Neural cell (in vitro differentiated cells): ENCODE data around the gene TINAGL1. TPM values are rescaled to one million over a fixed set of nuclear protein-coding genes. Genes with fewer than 3 reads are reported as not detected.

Experiments used
- H2AFZ ChIP-seq: fragments of 200-600, 300-800 bp; sonication (generic), shearing (Covaris generic); 2 replicates; pipeline ENCODE4 v1.6.0; 2014; ENCODE audit warnings: low read depth, mild to moderate bottlenecking, antibody characterized with exemption, low read length, moderate library complexity
- H3F3A ChIP-seq: fragments of 200-600 bp; shearing (Covaris generic); 2 replicates; pipeline ENCODE4 v1.6.1; 2016; ENCODE audit warnings: mild to moderate bottlenecking, moderate library complexity, mixed read lengths, antibody characterized with exemption, low read length; ENCODE audit not compliant: insufficient read depth, poor library complexity, severe bottlenecking
- H3K27ac ChIP-seq: fragments of 200-600, 300-800 bp; sonication (generic), shearing (Covaris generic); 2 replicates; pipeline ENCODE4 v1.5.1; 2014; ENCODE audit warnings: mild to moderate bottlenecking, low read length, moderate library complexity
- H3K27me3 ChIP-seq: fragments of 300-800, 200-600 bp; sonication (generic), shearing (Covaris generic); 2 replicates; pipeline ENCODE4 v1.6.0; 2014; ENCODE audit warnings: mild to moderate bottlenecking, low read depth, low read length, moderate library complexity; ENCODE audit not compliant: insufficient read depth
- H3K36me3 ChIP-seq: fragments of 300-800, 200-600 bp; sonication (generic), shearing (Covaris generic); 2 replicates; pipeline ENCODE4 v1.5.1; 2014; ENCODE audit warnings: mild to moderate bottlenecking, antibody characterized with exemption, low read length, moderate library complexity; ENCODE audit not compliant: insufficient read depth
- H3K4me2 ChIP-seq: fragments of 300-800, 200-600 bp; sonication (generic), shearing (Covaris generic); 2 replicates; pipeline ENCODE4 v1.6.0; 2014; ENCODE audit warnings: mild to moderate bottlenecking, low read length
- H3K4me3 ChIP-seq: fragments of 300-800, 200-600 bp; sonication (generic), shearing (Covaris generic); 2 replicates; pipeline ENCODE4 v1.5.1; 2014; ENCODE audit warnings: mild to moderate bottlenecking, low read length, moderate library complexity
- H3K79me2 ChIP-seq: fragments of 200-600 bp; shearing (Covaris generic); replicated peaks from 2 replicates; pipeline ENCODE4 v1.6.0; 2014; ENCODE audit warnings: mild to moderate bottlenecking, low read length, moderate library complexity; ENCODE audit not compliant: insufficient read depth
- H3K9ac ChIP-seq: fragments of 300-800, 200-600 bp; sonication (generic), shearing (Covaris generic); 2 replicates; pipeline ENCODE4 v1.6.1; 2016; ENCODE audit warnings: mild to moderate bottlenecking, low read length, mixed read lengths
- H3K9me2 ChIP-seq: fragments of 200-600 bp; shearing (Covaris generic); 2 replicates; pipeline ENCODE4 v1.6.1; 2016; ENCODE audit warnings: mild to moderate bottlenecking, low read length, mixed read lengths; ENCODE audit not compliant: insufficient read depth
- H3K9me3 ChIP-seq: fragments of 200-600, 300-800 bp; sonication (generic), shearing (Covaris generic); 2 replicates; pipeline ENCODE4 v1.6.1; 2016; ENCODE audit warnings: mild to moderate bottlenecking, mixed run types, low read length, moderate library complexity, mixed read lengths
- H4K20me1 ChIP-seq: fragments of 200-600 bp; shearing (Covaris generic); 2 replicates; pipeline ENCODE4 v1.6.1; 2016; ENCODE audit warnings: mild to moderate bottlenecking, mixed run types; ENCODE audit not compliant: insufficient read depth
- EP300 ChIP-seq: fragments of 450-650 bp; conservative IDR thresholded peaks from 2 replicates; pipeline ENCODE4 v1.6.1; 2014; ENCODE audit warnings: antibody characterized with exemption, mild to moderate bottlenecking, moderate library complexity; ENCODE audit not compliant: poor library complexity, severe bottlenecking
- EZH2 ChIP-seq: fragments of 200-600, 300-800 bp; shearing (Covaris generic), sonication (generic); IDR thresholded peaks from 2 replicates; pipeline ENCODE4 v1.6.1; 2014; ENCODE audit warnings: antibody characterized with exemption, low read length, borderline replicate concordance, mild to moderate bottlenecking; ENCODE audit not compliant: insufficient read depth, poor library complexity, severe bottlenecking
- MXI1 ChIP-seq: fragments of 450-650 bp; conservative IDR thresholded peaks from 2 replicates; pipeline ENCODE4 v1.6.1; 2014; ENCODE audit warnings: antibody characterized with exemption, mild to moderate bottlenecking; ENCODE audit not compliant: poor library complexity, severe bottlenecking
- POLR2AphosphoS5 ChIP-seq: IDR thresholded peaks from 2 replicates; pipeline ENCODE4 v1.6.1; 2012
- RAD21 ChIP-seq: fragments of 450-650 bp; conservative IDR thresholded peaks from 2 replicates; pipeline ENCODE4 v1.6.1; 2014; ENCODE audit warnings: antibody characterized with exemption, mild to moderate bottlenecking, moderate library complexity
- SMC3 ChIP-seq: fragments of 450-650 bp; conservative IDR thresholded peaks from 2 replicates; pipeline ENCODE4 v1.6.1; 2014; ENCODE audit warnings: antibody characterized with exemption, mild to moderate bottlenecking, moderate library complexity; ENCODE audit not compliant: poor library complexity
- TAF1 ChIP-seq: IDR thresholded peaks from 2 replicates; pipeline ENCODE4 v1.6.1; 2012; ENCODE audit warnings: low read depth
- polyA plus RNA-seq: library from polyadenylated mRNA; depleted of rRNA; stranded (reverse); fragments of >200 nt; gene quantifications from 2 replicates; pipeline ENCODE4 v1.2.3, GENCODE V29; 2014
- TF ChIP-seq, protein P1 (sequence below): IDR thresholded peaks from 2 replicates; pipeline ENCODE4 v1.6.1; 2012; ENCODE audit warnings: borderline replicate concordance
- TF ChIP-seq, protein P2 (sequence below): fragments of 450-650 bp; IDR thresholded peaks from 2 replicates; pipeline ENCODE4 v1.5.1; 2014; ENCODE audit warnings: antibody characterized with exemption, mild to moderate bottlenecking, moderate library complexity; ENCODE audit not compliant: poor library complexity, severe bottlenecking

TINAGL1 gene
- polyA plus RNA-seq, 1 donor from 2014 or later = not detected

DNA sequence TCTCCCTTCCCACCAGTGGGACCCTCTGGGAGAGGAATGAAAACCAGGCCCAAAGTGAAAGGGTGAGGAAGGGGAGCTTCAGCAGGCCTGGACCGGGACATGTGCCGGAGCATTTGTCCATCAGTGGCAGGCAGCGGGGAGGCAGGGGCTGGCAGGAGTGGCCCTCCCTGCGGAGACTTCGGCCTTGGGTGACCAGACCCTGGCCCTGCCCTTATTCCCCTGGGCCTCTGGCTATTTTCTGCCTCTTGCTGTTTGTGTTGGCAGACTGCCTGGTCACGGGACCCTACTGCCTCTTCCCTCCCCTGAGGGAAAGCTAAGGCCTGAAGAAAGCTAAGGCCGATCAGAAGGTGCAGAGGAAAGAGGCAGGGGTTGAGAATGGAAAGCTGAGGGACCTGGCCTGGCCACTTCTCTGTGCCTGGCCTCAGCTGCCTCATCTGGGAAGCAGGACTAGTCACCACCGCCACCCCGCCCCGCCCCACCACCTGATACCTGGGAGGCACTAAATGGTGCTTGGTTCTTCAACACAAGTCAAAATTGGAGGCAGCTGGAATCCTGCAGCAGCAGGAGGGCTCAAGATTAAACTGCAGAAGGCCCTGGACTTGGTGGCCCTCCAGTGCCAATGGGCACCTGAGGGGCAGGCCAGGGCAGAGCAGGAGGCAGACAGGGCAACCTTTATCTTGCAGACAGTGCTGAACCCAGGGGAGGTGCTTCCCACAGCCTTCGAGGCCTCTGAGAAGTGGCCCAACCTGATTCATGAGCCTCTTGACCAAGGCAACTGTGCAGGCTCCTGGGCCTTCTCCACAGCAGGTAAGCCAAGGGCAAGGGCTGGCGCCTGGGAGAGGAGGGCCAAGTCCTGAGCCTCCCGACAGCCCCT, 7.9 kb downstream of the TINAGL1 start:
- no peaks in the 10 kb centered on the region for H3K9me2 ChIP-seq
- no peak overlapping the region for H3K4me2 ChIP-seq
- H4K20me1 ChIP-seq = no peaks in the 10 kb centered on the region
- H3K9me3 ChIP-seq = no peaks in the 10 kb centered on the region
- no peaks in the 10 kb centered on the region for H3K36me3 ChIP-seq
- no peak overlapping the region for H3K4me3 ChIP-seq
- H3F3A ChIP-seq = no peaks in the 10 kb centered on the region
- H2AFZ ChIP-seq = no peak overlapping the region
- no peak overlapping the region for H3K9ac ChIP-seq
- H3K27me3 ChIP-seq = no peaks in the 10 kb centered on the region
- no peak overlapping the region for H3K27ac ChIP-seq
- H3K79me2 ChIP-seq = no peaks in the 10 kb centered on the region
- no peak for TF ChIP-seq MXI1
- TF ChIP-seq EZH2 = no peak

DNA sequence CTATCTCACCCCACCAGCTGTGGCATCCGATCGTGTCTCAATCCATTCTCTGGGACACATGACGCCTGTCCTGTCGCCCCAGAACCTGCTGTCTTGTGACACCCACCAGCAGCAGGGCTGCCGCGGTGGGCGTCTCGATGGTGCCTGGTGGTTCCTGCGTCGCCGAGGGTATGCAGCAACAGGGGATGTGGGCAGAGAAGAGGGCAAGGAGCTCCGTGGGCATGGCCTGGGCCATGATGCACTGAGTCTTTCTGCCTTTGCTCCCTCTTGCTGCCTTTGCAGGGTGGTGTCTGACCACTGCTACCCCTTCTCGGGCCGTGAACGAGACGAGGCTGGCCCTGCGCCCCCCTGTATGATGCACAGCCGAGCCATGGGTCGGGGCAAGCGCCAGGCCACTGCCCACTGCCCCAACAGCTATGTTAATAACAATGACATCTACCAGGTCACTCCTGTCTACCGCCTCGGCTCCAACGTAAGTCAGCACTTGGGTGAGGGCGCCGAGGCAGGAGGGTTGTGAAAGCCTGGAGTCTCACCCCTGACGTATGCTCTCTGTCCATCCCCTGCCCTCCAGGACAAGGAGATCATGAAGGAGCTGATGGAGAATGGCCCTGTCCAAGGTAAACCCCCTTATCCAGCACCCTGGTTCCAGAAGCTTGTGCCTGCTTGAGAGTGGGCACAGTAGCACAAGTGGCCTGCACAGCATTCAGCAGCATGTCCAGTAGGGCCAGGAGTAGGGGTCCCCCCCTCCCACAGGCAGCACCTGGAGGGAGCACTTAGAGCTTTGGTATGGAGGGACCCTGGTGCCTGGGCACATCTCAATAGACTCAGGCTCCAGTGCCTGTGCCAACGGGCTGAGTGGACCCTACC, 8.8 kb downstream of the TINAGL1 start:
- Histone ChIP-seq H3K4me2 (no peak overlapping the region), H3K9me3 (no peaks in the 10 kb centered on the region), H3F3A (no peaks in the 10 kb centered on the region), H4K20me1 (no peaks in the 10 kb centered on the region), H3K4me3 (no peak overlapping the region), H3K9me2 (no peaks in the 10 kb centered on the region), H3K79me2 (no peaks in the 10 kb centered on the region), H3K9ac (no peak overlapping the region), H3K27ac (no peak overlapping the region), H3K36me3 (no peaks in the 10 kb centered on the region), H2AFZ (no peak overlapping the region), H3K27me3 (no peaks in the 10 kb centered on the region)
- TF ChIP-seq, protein P1, sequence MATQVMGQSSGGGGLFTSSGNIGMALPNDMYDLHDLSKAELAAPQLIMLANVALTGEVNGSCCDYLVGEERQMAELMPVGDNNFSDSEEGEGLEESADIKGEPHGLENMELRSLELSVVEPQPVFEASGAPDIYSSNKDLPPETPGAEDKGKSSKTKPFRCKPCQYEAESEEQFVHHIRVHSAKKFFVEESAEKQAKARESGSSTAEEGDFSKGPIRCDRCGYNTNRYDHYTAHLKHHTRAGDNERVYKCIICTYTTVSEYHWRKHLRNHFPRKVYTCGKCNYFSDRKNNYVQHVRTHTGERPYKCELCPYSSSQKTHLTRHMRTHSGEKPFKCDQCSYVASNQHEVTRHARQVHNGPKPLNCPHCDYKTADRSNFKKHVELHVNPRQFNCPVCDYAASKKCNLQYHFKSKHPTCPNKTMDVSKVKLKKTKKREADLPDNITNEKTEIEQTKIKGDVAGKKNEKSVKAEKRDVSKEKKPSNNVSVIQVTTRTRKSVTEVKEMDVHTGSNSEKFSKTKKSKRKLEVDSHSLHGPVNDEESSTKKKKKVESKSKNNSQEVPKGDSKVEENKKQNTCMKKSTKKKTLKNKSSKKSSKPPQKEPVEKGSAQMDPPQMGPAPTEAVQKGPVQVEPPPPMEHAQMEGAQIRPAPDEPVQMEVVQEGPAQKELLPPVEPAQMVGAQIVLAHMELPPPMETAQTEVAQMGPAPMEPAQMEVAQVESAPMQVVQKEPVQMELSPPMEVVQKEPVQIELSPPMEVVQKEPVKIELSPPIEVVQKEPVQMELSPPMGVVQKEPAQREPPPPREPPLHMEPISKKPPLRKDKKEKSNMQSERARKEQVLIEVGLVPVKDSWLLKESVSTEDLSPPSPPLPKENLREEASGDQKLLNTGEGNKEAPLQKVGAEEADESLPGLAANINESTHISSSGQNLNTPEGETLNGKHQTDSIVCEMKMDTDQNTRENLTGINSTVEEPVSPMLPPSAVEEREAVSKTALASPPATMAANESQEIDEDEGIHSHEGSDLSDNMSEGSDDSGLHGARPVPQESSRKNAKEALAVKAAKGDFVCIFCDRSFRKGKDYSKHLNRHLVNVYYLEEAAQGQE = no peak
- no peak for TF ChIP-seq MXI1
- TF ChIP-seq TAF1 = no peak
- TF ChIP-seq SMC3 = no peak
- no peak for TF ChIP-seq EZH2
- no peak for TF ChIP-seq EP300
- TF ChIP-seq, protein P2, sequence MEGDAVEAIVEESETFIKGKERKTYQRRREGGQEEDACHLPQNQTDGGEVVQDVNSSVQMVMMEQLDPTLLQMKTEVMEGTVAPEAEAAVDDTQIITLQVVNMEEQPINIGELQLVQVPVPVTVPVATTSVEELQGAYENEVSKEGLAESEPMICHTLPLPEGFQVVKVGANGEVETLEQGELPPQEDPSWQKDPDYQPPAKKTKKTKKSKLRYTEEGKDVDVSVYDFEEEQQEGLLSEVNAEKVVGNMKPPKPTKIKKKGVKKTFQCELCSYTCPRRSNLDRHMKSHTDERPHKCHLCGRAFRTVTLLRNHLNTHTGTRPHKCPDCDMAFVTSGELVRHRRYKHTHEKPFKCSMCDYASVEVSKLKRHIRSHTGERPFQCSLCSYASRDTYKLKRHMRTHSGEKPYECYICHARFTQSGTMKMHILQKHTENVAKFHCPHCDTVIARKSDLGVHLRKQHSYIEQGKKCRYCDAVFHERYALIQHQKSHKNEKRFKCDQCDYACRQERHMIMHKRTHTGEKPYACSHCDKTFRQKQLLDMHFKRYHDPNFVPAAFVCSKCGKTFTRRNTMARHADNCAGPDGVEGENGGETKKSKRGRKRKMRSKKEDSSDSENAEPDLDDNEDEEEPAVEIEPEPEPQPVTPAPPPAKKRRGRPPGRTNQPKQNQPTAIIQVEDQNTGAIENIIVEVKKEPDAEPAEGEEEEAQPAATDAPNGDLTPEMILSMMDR = no peak
- TF ChIP-seq POLR2AphosphoS5 = no peak
- TF ChIP-seq RAD21 = no peak
